Thoracic aorta (tissue), 2 donors: Measurements from ENCODE around the gene PLCH1. TPM values are rescaled to one million over a fixed set of nuclear protein-coding genes. Genes with fewer than 3 reads are reported as not detected.

Source experiments
- ATAC-seq: fragments of 150-250 bp; one replicate; pipeline ENCODE4 v1.8.0; 2017; ENCODE audit warnings: low read depth; ENCODE audit not compliant: insufficient number of reproducible peaks, low FRiP score
- DNase-seq: peaks from one replicate; pipeline ENCODE4 v3.0.0-alpha.2; 2020; ENCODE audit warnings: low spot score
- H3K27ac ChIP-seq, 2 donors: fragments of 200-600 bp; sonication (generic); 1 replicate in 1 of 2; 2 replicates in 1 of 2; pipeline ENCODE4 v1.5.1; 2016; ENCODE audit warnings: mild to moderate bottlenecking in 2 of 2, moderate library complexity in 2 of 2
- H3K27me3 ChIP-seq: fragments of 200-600 bp; sonication (generic); replicated peaks from 2 replicates; pipeline ENCODE4 v1.6.0; 2016; ENCODE audit warnings: mild to moderate bottlenecking; ENCODE audit not compliant: insufficient read depth
- H3K36me3 ChIP-seq: fragments of 200-600 bp; sonication (generic); one replicate; pipeline ENCODE4 v1.5.1; 2016
- H3K4me1 ChIP-seq, 2 donors: fragments of 200-600 bp; sonication (generic); 1 replicate in 1 of 2; 2 replicates in 1 of 2; pipeline versions ENCODE4 v1.5.1 to v1.6.0; 2016; ENCODE audit warnings: low read depth in 2 of 2, mild to moderate bottlenecking in 1 of 2; ENCODE audit not compliant: control insufficient read depth in 1 of 2
- H3K4me3 ChIP-seq: fragments of 200-600 bp; sonication (generic); 2 replicates; pipeline ENCODE4 v1.5.1; 2016; ENCODE audit warnings: mild to moderate bottlenecking
- H3K9me3 ChIP-seq: fragments of 200-600 bp; sonication (generic); 2 replicates; pipeline ENCODE4 v1.5.1; 2016
- CTCF ChIP-seq: fragments of 200-600 bp; sonication (generic); IDR thresholded peaks from one replicate; pipeline ENCODE4 v1.5.1; 2019; ENCODE audit warnings: antibody characterized with exemption
- total RNA-seq, 2 donors: library from RNA; depleted of rRNA; stranded (reverse); fragments of >200 nt; gene quantifications; one replicate each; pipeline versions ENCODE4 v1.1.0 to v1.2.3, GENCODE V29; 2016

The PLCH1 gene
- total RNA-seq, 2 donors from 2014 or later, result 0.28 TPM; not detected in 1

- Histone ChIP-seq H3K27ac (no peak overlapping the region), H3K4me1 (no peaks in the 10 kb centered on the region), H3K4me3 (no peak overlapping the region), H3K27me3 (no peaks in the 10 kb centered on the region), H3K9me3 (no peaks in the 10 kb centered on the region), H3K36me3 (no peaks in the 10 kb centered on the region)
- ATAC-seq, result no peak
- no peak for DNase-seq
- TF ChIP-seq CTCF, result no peak
These were observed 332.0 kb downstream of the PLCH1 start for GRCh38 chr3:155412904-155413303.

- H3K9me3 ChIP-seq, result no peaks in the 10 kb centered on the region
- H3K4me1 ChIP-seq, result no peaks in the 10 kb centered on the region
- DNase-seq (no peak), ATAC-seq (no peak)
- no peak overlapping the region for H3K4me3 ChIP-seq
- no peaks in the 10 kb centered on the region for H3K36me3 ChIP-seq
- no peak for TF ChIP-seq CTCF
- H3K27me3 ChIP-seq, result no peaks in the 10 kb centered on the region
- no peak overlapping the region for H3K27ac ChIP-seq
These were observed 333.2 kb downstream of the PLCH1 start for GRCh38 chr3:155411500-155412223.

- Histone ChIP-seq H3K9me3 (no peaks in the 10 kb centered on the region), H3K4me1 (no peaks in the 10 kb centered on the region), H3K36me3 (no peaks in the 10 kb centered on the region), H3K4me3 (no peak overlapping the region), H3K27ac (no peak overlapping the region), H3K27me3 (no peaks in the 10 kb centered on the region)
- no peak for DNase-seq
- no peak for TF ChIP-seq CTCF
- no peak for ATAC-seq
These were observed 335.5 kb downstream of the PLCH1 start for GRCh38 chr3:155409336-155409735.

GRCh38 chr3:155407971-155408370, 336.9 kb downstream of the PLCH1 start:
- no peaks in the 10 kb centered on the region for H3K27me3 ChIP-seq
- no peak for TF ChIP-seq CTCF
- no peaks in the 10 kb centered on the region for H3K4me1 ChIP-seq
- no peak overlapping the region for H3K27ac ChIP-seq
- no peaks in the 10 kb centered on the region for H3K9me3 ChIP-seq
- H3K4me3 ChIP-seq, result no peak overlapping the region
- no peaks in the 10 kb centered on the region for H3K36me3 ChIP-seq
- ATAC-seq (no peak), DNase-seq (no peak)

- no peaks in the 10 kb centered on the region for H3K9me3 ChIP-seq
- no peak overlapping the region for H3K4me3 ChIP-seq
- TF ChIP-seq CTCF, result no peak
- H3K4me1 ChIP-seq, result no peaks in the 10 kb centered on the region
- DNase-seq (no peak), ATAC-seq (no peak)
- H3K27me3 ChIP-seq, result no peaks in the 10 kb centered on the region
- H3K36me3 ChIP-seq, result no peaks in the 10 kb centered on the region
- H3K27ac ChIP-seq, result no peak overlapping the region
These were observed 337.5 kb downstream of the PLCH1 start for GRCh38 chr3:155407331-155407730.
